Suppressor macrophage treated with lipopolysaccharide for 1 hour (primary cell): ENCODE results near the gene SNTG2.

Source experiments
- DNase-seq, 3 donors: peaks; one replicate each; pipeline ENCODE4 v3.0.0-alpha.2; 2020 to 2022

Gene SNTG2

GRCh38 chr2:1297372-1298159 is 346.9 kb downstream of the SNTG2 start:
- no peak for DNase-seq

DNA sequence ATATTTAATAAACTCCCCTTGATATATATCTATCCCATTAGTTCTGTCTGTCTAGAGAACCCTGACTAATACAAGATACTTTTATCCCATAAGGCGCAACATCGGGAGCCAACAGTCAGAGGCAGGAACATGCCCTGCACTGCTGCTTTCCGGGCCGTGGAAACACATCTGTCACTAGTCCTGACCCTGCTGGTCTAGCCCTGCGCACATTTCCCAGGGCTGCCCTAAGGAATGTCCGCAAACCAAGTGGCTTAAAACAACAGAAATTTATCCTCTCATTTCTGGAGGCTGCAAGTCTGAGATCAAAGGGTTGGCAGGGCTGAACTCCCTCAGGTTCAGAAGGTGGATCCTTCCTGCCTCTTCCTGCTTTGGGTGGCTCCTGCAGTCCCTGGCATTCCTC is 348.4 kb downstream of the SNTG2 start:
- no peak for DNase-seq

DNA sequence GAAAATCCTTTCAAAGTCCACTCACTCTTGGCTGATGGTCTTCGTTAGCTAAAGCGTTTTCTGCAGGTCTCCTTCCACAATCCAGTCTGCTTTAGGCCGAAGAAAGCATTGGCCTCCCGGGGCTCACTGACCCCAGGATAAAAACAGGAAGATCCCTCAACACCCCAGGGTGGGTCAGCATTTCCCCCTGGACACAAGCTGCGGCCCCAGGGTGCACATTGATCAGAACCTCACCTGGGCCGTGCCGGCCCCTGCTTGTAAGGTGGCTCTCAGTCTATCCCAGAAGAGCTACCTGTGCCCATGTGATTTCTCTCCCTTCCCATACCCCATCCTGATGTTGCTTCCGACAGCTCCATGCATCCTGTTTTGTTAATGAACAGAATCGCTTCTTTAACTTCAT is 349.6 kb downstream of the SNTG2 start:
- no peak for DNase-seq

DNA sequence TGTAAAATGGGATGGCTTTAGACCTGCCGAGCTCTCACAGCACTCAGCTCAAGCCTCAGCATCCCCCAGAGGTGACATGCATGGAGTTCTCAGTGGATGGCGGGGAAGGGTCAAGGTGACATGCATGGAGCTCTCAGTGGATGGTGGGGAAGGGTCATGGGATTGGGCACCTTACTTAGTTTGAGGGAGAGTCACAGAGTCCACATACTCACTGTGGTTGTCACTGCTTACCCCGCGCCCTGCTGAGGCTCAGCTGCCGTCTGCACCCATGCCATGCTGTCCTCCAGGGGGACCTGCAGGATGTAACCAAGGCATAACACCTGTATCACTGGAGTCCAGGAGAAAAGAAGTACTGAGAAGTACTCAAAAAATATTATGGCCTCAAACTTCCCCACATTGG is 350.4 kb downstream of the SNTG2 start:
- DNase-seq, result no peak

- DNase-seq, result no peak
Measured at GRCh38 chr2:1305342-1306013, 354.8 kb downstream of the SNTG2 start.

DNA sequence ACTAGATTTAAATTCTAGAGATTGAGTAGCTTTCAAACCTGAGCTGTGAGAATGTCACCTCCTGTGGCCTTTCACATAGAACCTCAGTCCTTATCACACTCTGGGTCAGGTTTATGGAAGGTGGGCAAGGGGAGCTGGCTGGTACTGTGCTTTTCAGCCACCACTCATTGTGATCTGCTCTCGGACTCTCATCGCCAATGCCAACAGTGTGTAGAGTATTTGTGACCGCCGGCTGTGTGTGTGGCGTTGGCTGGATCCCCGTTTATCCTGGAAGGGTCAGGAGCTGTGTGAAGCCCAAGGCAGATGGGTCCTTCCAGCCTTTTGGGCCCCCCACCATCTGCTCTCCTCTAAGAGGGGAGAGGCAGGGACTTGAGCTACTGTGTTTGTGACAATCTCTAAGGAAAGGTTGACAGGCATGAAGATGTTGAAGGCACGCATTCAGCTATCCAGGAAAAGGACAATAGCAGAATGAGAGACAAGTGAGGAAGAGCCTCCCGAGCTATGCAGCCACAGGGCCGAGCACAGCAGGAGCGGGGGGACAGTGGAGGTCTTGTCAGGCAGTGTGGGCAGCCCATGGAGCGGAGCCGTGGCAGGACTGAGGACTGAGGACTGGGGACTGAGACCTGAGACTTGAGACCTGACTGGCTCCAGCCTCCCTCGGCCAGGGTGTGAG is 355.5 kb downstream of the SNTG2 start:
- DNase-seq, result no peak

GRCh38 chr2:1306687-1307516 is 356.3 kb downstream of the SNTG2 start:
- no peak for DNase-seq

DNA sequence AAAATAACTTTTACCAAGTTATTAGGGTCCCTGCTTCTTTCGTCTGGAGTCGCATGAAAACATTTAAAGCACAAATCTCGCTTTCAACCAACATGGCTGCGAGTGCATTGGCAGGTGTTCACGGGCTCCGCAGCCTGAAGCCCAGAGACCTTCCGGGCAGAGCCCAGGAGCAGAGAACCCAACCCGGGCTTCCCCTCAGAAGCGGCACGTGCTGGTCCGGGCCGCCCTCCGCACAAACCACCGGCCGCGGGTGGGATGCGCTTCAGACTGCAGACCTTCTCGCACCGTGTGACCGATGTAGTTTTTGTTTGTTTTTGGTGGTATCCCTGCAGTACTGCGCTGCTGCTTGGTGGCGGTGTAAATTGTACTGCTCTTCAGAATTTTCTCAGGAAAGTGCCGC is 357.0 kb downstream of the SNTG2 start:
- DNase-seq, result no peak

- no peak for DNase-seq
Measured at GRCh38 chr2:1308678-1309077, 358.0 kb downstream of the SNTG2 start.

- no peak for DNase-seq
Measured at GRCh38 chr2:1309507-1309906, 358.9 kb downstream of the SNTG2 start.

GRCh38 chr2:1310202-1310601 is 359.6 kb downstream of the SNTG2 start:
- no peak for DNase-seq

DNA sequence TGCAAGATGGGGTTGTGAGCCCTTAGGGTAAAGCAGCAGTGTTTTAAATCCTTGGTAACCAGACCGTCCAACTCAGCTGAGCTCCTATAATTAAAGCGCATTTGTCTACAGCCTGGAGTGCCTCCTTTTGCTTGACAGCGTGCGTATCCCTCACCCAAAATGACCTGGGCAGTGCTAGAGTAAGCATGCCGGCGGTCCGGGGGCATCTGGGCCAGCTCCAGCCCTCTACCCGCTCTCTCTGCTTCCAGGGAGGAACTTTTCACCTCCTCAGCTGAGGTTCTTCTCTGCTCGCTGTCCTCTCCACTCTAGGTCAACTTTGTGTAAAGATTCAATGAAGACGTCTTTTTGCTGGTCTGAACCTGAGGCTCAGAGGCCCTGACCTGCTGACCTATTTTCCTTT is 360.2 kb downstream of the SNTG2 start:
- no peak for DNase-seq

DNA sequence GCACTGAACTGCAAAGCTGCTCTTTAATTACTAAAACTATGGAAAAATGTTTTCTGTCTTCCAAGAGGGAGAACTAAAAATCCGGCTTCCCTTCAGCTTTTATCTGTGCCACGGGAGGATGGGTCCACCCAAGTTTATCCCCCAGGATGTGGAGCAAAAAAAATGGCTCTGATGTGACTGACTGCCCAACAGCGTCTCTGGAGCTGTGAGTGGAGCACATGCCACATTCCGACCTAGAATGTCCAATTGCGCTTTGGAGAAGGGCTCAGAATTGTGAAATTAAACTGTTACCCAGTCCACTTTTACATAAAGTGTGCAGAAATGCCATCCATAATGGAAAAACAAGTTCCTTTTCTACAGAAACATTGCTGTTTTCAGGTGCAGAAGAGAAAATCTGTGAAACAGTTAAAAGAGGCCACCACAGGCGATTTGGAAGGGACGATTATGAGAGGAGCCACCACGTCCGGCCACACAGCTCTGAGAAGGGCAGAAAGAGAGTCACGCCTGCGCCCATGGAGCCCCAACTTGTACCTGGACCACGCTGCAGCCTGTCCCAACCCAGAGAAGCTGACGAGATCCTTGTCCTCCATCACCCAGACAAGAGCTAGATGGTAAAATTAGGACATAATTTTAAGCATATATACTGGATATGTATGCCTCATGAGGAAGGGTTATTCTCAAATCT is 362.7 kb downstream of the SNTG2 start:
- DNase-seq, result no peak

GRCh38 chr2:1314254-1314653 is 363.6 kb downstream of the SNTG2 start:
- DNase-seq, result no peak

GRCh38 chr2:1318366-1319009 is 367.8 kb downstream of the SNTG2 start:
- no peak for DNase-seq

DNA sequence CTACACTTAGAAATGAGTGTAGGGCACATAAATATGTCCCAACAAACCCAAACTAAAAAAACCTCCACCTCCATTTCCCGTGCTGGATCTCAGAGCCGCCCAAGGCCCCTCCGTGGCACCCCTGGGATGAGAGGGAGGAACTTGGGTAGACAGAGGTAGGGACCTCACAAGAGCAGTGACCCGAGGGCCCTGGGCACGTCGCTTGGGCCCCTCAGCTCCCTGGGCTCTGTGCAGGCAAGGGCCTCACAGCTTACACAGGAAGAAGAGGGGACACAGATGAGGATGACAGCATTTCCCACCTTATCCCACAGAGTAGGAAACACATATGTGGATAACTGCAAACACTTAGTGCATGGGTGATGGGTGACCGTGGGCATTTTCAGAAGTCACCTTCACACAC is 368.7 kb downstream of the SNTG2 start:
- no peak for DNase-seq

DNA sequence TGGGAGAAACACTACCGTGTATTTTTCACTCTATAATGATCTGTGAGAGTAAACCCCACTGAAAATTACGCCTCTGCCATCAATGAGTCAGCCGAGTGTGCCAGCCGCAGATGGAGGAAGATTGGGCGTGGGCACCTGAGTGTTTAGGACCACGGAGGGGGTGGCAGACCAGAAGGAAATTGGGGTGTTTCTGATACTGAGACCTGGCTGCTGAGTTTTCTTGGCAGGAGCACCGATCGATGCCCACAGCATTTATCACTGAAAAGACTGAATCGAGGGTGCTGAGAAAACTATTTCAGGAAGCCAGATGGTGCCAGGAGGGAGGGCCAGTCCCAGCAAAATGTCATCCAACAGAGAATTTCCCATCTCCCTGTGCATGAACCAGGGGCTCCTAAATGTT is 370.7 kb downstream of the SNTG2 start:
- no peak for DNase-seq

GRCh38 chr2:1324884-1325283 is 374.2 kb downstream of the SNTG2 start:
- no peak for DNase-seq

GRCh38 chr2:1328684-1329083 is 378.0 kb downstream of the SNTG2 start:
- DNase-seq, result no peak

GRCh38 chr2:1339388-1340140 is 388.9 kb downstream of the SNTG2 start:
- no peak for DNase-seq

- no peak for DNase-seq
Measured at GRCh38 chr2:1340141-1340512, 389.5 kb downstream of the SNTG2 start.
